ENCODE results near the gene CEP120. TPM values are rescaled to one million over a fixed set of nuclear protein-coding genes. Genes with fewer than 3 reads are reported as not detected.

CEP120 gene
- total RNA-seq, 1 donor, result 24.2 TPM

DNA sequence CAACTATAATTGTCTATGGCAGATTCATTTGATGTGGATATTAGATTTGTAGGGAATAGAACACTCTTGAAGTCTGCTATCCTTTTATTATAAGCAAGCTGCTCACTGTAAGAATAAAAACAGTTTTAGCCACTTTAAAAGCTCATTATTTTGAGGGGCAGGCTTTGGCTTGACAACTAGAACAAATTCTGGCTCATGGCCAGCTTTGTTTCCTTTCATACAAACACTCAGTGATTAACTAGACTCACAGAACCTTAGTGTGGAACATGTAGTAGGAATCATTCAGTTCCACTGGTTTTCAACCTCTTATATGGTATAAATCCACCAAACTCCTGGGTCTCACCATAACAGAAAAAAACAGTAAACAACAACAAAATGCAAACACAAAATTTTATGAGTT lies 27.4 kb upstream of the CEP120 start:
- Histone ChIP-seq H4K20me1 (ENCODE audit: insufficient read depth, low read length) (no peaks in the 10 kb centered on the region), H3K4me3 (ENCODE audit: insufficient read depth, low read length) (no peak overlapping the region), H3K79me2 (ENCODE audit: insufficient read depth, low read length) (no peaks in the 10 kb centered on the region), H3K36me3 (ENCODE audit: insufficient read depth, low read length) (no peaks in the 10 kb centered on the region), H3K9me3 (ENCODE audit: low read depth, low read length) (no peaks in the 10 kb centered on the region), H2AFZ (ENCODE audit: low read length) (no peak overlapping the region), H3K4me2 (ENCODE audit: insufficient read depth, low read length) (no peak overlapping the region), H3K4me1 (ENCODE audit: insufficient read depth, low read length) (no peaks in the 10 kb centered on the region), H3K27me3 (ENCODE audit: insufficient read depth, low read length) (peaks cover 3% of the 10 kb centered on the region), H3K27ac (ENCODE audit: low read depth, low read length) (no peak overlapping the region)
- no peak for TF ChIP-seq CTCF (IDR thresholded peaks at IDR 0.05; ENCODE audit: extremely low read depth, low read depth, low read length)
- no peak for DNase-seq (ENCODE audit: insufficient read length, low spot score, missing footprints)

- Histone ChIP-seq H3K4me2 (ENCODE audit: insufficient read depth, low read length) (no peak overlapping the region), H3K4me1 (ENCODE audit: insufficient read depth, low read length) (no peaks in the 10 kb centered on the region)
- TF ChIP-seq CTCF (IDR thresholded peaks at IDR 0.05; ENCODE audit: extremely low read depth, low read depth, low read length), result no peak
Measured at GRCh38 chr5:123450114-123450513, 26.9 kb upstream of the CEP120 start.

GRCh38 chr5:123449424-123449974 lies 26.3 kb upstream of the CEP120 start:
- TF ChIP-seq CTCF (IDR thresholded peaks at IDR 0.05; ENCODE audit: extremely low read depth, low read depth, low read length), result no peak
- peaks cover 9% of the 10 kb centered on the region for H3K27me3 ChIP-seq (ENCODE audit: insufficient read depth, low read length)
- no peak overlapping the region for H2AFZ ChIP-seq (ENCODE audit: low read length)
- no peaks in the 10 kb centered on the region for H3K79me2 ChIP-seq (ENCODE audit: insufficient read depth, low read length)
- no peak overlapping the region for H3K4me2 ChIP-seq (ENCODE audit: insufficient read depth, low read length)
- H3K4me3 ChIP-seq (ENCODE audit: insufficient read depth, low read length), result no peak overlapping the region
- no peaks in the 10 kb centered on the region for H4K20me1 ChIP-seq (ENCODE audit: insufficient read depth, low read length)
- no peaks in the 10 kb centered on the region for H3K9me3 ChIP-seq (ENCODE audit: low read depth, low read length)
- no peak for DNase-seq (ENCODE audit: insufficient read length, low spot score, missing footprints)
- H3K27ac ChIP-seq (ENCODE audit: low read depth, low read length), result no peak overlapping the region
- H3K4me1 ChIP-seq (ENCODE audit: insufficient read depth, low read length), result no peaks in the 10 kb centered on the region
- no peaks in the 10 kb centered on the region for H3K36me3 ChIP-seq (ENCODE audit: insufficient read depth, low read length)

More at GRCh38 chr5:123450114-123450513, 26.9 kb upstream of the CEP120 start:
- Histone ChIP-seq H3K27ac (ENCODE audit: low read depth, low read length) (no peak overlapping the region), H3K36me3 (ENCODE audit: insufficient read depth, low read length) (no peaks in the 10 kb centered on the region), H3K79me2 (ENCODE audit: insufficient read depth, low read length) (no peaks in the 10 kb centered on the region), H2AFZ (ENCODE audit: low read length) (no peak overlapping the region), H3K9me3 (ENCODE audit: low read depth, low read length) (no peaks in the 10 kb centered on the region), H3K4me3 (ENCODE audit: insufficient read depth, low read length) (no peak overlapping the region), H3K27me3 (ENCODE audit: insufficient read depth, low read length) (peaks cover 9% of the 10 kb centered on the region), H4K20me1 (ENCODE audit: insufficient read depth, low read length) (no peaks in the 10 kb centered on the region)
- no peak for DNase-seq (ENCODE audit: insufficient read length, low spot score, missing footprints)

GRCh38 chr5:123448743-123449142 lies 25.5 kb upstream of the CEP120 start:
- H3K36me3 ChIP-seq (ENCODE audit: insufficient read depth, low read length), result no peaks in the 10 kb centered on the region
- DNase-seq (ENCODE audit: insufficient read length, low spot score, missing footprints), result no peak

More at GRCh38 chr5:123448743-123449142, 25.5 kb upstream of the CEP120 start:
- TF ChIP-seq CTCF (IDR thresholded peaks at IDR 0.05; ENCODE audit: extremely low read depth, low read depth, low read length), result no peak
- no peaks in the 10 kb centered on the region for H3K9me3 ChIP-seq (ENCODE audit: low read depth, low read length)
- no peaks in the 10 kb centered on the region for H3K79me2 ChIP-seq (ENCODE audit: insufficient read depth, low read length)
- H3K4me3 ChIP-seq (ENCODE audit: insufficient read depth, low read length), result no peak overlapping the region
- H4K20me1 ChIP-seq (ENCODE audit: insufficient read depth, low read length), result no peaks in the 10 kb centered on the region
- H3K27me3 ChIP-seq (ENCODE audit: insufficient read depth, low read length), result peaks cover 9% of the 10 kb centered on the region
- H3K4me1 ChIP-seq (ENCODE audit: insufficient read depth, low read length), result no peaks in the 10 kb centered on the region
- no peak overlapping the region for H3K27ac ChIP-seq (ENCODE audit: low read depth, low read length)
- no peak overlapping the region for H3K4me2 ChIP-seq (ENCODE audit: insufficient read depth, low read length)
- no peak overlapping the region for H2AFZ ChIP-seq (ENCODE audit: low read length)

Measured in osteoblast (primary cell).